Endodermal cell (in vitro differentiated cells): Measurements from ENCODE around the gene ATXN1. TPM values are rescaled to one million over a fixed set of nuclear protein-coding genes. Genes with fewer than 3 reads are reported as not detected.
"Not testable (repeated sequence)": the region's sequence is repeated elsewhere in the genome, so short reads cannot be mapped to it uniquely, and the experiment has no call there.

Experiments
- DNase-seq: peaks from one replicate; pipeline ENCODE4 v3.0.0-alpha.2; 2017
- H3K27ac ChIP-seq: 2 replicates; pipeline ENCODE4 v1.5.1; 2013; ENCODE audit warnings: mild to moderate bottlenecking, low read depth, low read length, moderate library complexity
- H3K27me3 ChIP-seq: 2 replicates; pipeline ENCODE4 v1.6.1; 2013; ENCODE audit warnings: mild to moderate bottlenecking, low read length, moderate library complexity; ENCODE audit not compliant: insufficient read depth, control insufficient read depth, poor library complexity, severe bottlenecking
- H3K36me3 ChIP-seq: 2 replicates; pipeline ENCODE4 v1.7.0; 2013; ENCODE audit warnings: mild to moderate bottlenecking, low read length, moderate library complexity; ENCODE audit not compliant: control insufficient read depth, insufficient read depth
- H3K4me1 ChIP-seq: one replicate; pipeline ENCODE4 v1.7.0; 2013; ENCODE audit warnings: low read length; ENCODE audit not compliant: control insufficient read depth, insufficient read depth
- H3K4me3 ChIP-seq: 2 replicates; pipeline ENCODE4 v1.5.1; 2013; ENCODE audit warnings: mild to moderate bottlenecking, low read length, moderate library complexity
- H3K9ac ChIP-seq: 2 replicates; pipeline ENCODE4 v1.6.1; 2013; ENCODE audit warnings: mild to moderate bottlenecking, low read length, moderate library complexity; ENCODE audit not compliant: poor library complexity, severe bottlenecking; ENCODE audit errors: extremely low read depth
- H3K9me3 ChIP-seq: 2 replicates; pipeline ENCODE4 v1.6.1; 2013; ENCODE audit warnings: mild to moderate bottlenecking, low read length, moderate library complexity; ENCODE audit not compliant: control insufficient read depth
- H3K27ac Mint-ChIP-seq: 2 replicates; pipeline ENCODE4 v1.8.0; 2020; ENCODE audit warnings: mixed read lengths
- H3K27me3 Mint-ChIP-seq: 2 replicates; pipeline ENCODE4 v1.8.0; 2021; ENCODE audit warnings: mild to moderate bottlenecking, mixed read lengths; ENCODE audit not compliant: insufficient read depth
- H3K36me3 Mint-ChIP-seq: 2 replicates; pipeline ENCODE4 v1.8.0; 2020; ENCODE audit warnings: low read depth, mixed read lengths
- H3K4me1 Mint-ChIP-seq: 2 replicates; pipeline ENCODE4 v1.8.0; 2020; ENCODE audit warnings: mixed read lengths
- H3K4me3 Mint-ChIP-seq: 2 replicates; pipeline ENCODE4 v1.8.0; 2020; ENCODE audit warnings: mild to moderate bottlenecking, moderate library complexity, mixed read lengths
- H3K9me3 Mint-ChIP-seq: 2 replicates; pipeline ENCODE4 v1.8.0; 2020; ENCODE audit warnings: mild to moderate bottlenecking, mixed read lengths
- WGBS, 2 experiments: methylation state at CpG; one replicate each; pipeline versions ENCODE4 v1.1.5 to v1.1.7; 2013; ENCODE audit warnings: missing lambda C conversion rate in 2 of 2, mixed read lengths in 1 of 2; ENCODE audit not compliant: insufficient coverage in 1 of 2, insufficient read length in 1 of 2; 5-methylcytosine and 5-hydroxymethylcytosine counted together
- total RNA-seq, 2 donors: library from RNA; stranded (reverse); fragmentation: NEBNext Ultra II Directional in 1 of 2; extraction: Animal tissue kit (Norgen Biotek cat#: 25700) in 1 of 2; gene quantifications; 2 replicates in 1 of 2; 3 replicates in 1 of 2; pipeline ENCODE4 v1.2.1, GENCODE V29; 2021
- TF ChIP-seq, protein P1 (sequence below): fragments of 200-600 bp; sonication (generic); conservative IDR thresholded peaks from 2 replicates; pipeline ENCODE4 v1.5.0; 2021; ENCODE audit warnings: antibody characterized with exemption, mild to moderate bottlenecking

The ATXN1 gene
- total RNA-seq, 2 donors from 2014 or later, result 10.4 to 15.9 TPM

GRCh38 chr6:16259604-16260003 is 501.7 kb downstream of the ATXN1 start:
- H3K4me3 Mint-ChIP-seq, H3K27me3 Mint-ChIP-seq, H3K9ac ChIP-seq, H3K9me3 Mint-ChIP-seq, H3K9me3 ChIP-seq, H3K27me3 ChIP-seq, H3K27ac ChIP-seq, DNase-seq, H3K4me3 ChIP-seq: not testable (repeated sequence)
- Mint-ChIP-seq H3K4me1 (peaks cover 35% of the 10 kb centered on the region), H3K27ac (peak overlapping the region; percentile 76), H3K36me3 (peaks cover 42% of the 10 kb centered on the region)
- 92% methylated on average over 1 of the region's 3 CpGs; no CpG with 5 or more reads in 1 of the 2 experiments for WGBS, 2 experiments
- H3K36me3 ChIP-seq, result peaks cover 16% of the 10 kb centered on the region
- peaks cover 15% of the 10 kb centered on the region for H3K4me1 ChIP-seq

GRCh38 chr6:16258709-16259075 is 502.6 kb downstream of the ATXN1 start:
- peak overlapping the region; percentile 76 for H3K27ac Mint-ChIP-seq
- H3K9me3 ChIP-seq, result peaks cover 7% of the 10 kb centered on the region
- H3K4me3 Mint-ChIP-seq, result no peak overlapping the region
- peaks cover 35% of the 10 kb centered on the region for H3K4me1 Mint-ChIP-seq
- TF ChIP-seq, protein P1, sequence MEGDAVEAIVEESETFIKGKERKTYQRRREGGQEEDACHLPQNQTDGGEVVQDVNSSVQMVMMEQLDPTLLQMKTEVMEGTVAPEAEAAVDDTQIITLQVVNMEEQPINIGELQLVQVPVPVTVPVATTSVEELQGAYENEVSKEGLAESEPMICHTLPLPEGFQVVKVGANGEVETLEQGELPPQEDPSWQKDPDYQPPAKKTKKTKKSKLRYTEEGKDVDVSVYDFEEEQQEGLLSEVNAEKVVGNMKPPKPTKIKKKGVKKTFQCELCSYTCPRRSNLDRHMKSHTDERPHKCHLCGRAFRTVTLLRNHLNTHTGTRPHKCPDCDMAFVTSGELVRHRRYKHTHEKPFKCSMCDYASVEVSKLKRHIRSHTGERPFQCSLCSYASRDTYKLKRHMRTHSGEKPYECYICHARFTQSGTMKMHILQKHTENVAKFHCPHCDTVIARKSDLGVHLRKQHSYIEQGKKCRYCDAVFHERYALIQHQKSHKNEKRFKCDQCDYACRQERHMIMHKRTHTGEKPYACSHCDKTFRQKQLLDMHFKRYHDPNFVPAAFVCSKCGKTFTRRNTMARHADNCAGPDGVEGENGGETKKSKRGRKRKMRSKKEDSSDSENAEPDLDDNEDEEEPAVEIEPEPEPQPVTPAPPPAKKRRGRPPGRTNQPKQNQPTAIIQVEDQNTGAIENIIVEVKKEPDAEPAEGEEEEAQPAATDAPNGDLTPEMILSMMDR, result no peak
- peaks cover 15% of the 10 kb centered on the region for H3K4me1 ChIP-seq
- peaks cover 16% of the 10 kb centered on the region for H3K36me3 ChIP-seq
- no peaks in the 10 kb centered on the region for H3K27me3 Mint-ChIP-seq
- no peak for DNase-seq
- peaks cover 48% of the 10 kb centered on the region for H3K36me3 Mint-ChIP-seq
- 76% methylated on average over 4 to 6 of the region's 6 CpGs for whole genome bisulfite sequencing, 2 experiments
- no peak overlapping the region for H3K4me3 ChIP-seq
- no peak overlapping the region for H3K27ac ChIP-seq
- H3K27me3 ChIP-seq, result no peaks in the 10 kb centered on the region
- H3K9me3 Mint-ChIP-seq, result no peaks in the 10 kb centered on the region
- H3K9ac ChIP-seq, result no peak overlapping the region

GRCh38 chr6:16257999-16258708 is 503.1 kb downstream of the ATXN1 start:
- H3K36me3 Mint-ChIP-seq, result peaks cover 52% of the 10 kb centered on the region
- peak overlapping the region; percentile 76 for H3K27ac Mint-ChIP-seq
- TF ChIP-seq, protein P1, result no peak
- Histone ChIP-seq H3K4me1 (peaks cover 15% of the 10 kb centered on the region), H3K36me3 (peaks cover 16% of the 10 kb centered on the region), H3K27ac (no peak overlapping the region), H3K9me3 (peaks cover 7% of the 10 kb centered on the region), H3K27me3 (no peaks in the 10 kb centered on the region), H3K9ac (no peak overlapping the region), H3K4me3 (no peak overlapping the region)
- no peaks in the 10 kb centered on the region for H3K27me3 Mint-ChIP-seq
- peak; percentile 83 for DNase-seq
- H3K9me3 Mint-ChIP-seq, result no peaks in the 10 kb centered on the region
- no peak overlapping the region for H3K4me3 Mint-ChIP-seq
- 69 to 70% methylated on average over 2 to 7 of the region's 7 CpGs for whole genome bisulfite sequencing, 2 experiments
- peaks cover 37% of the 10 kb centered on the region for H3K4me1 Mint-ChIP-seq
